Caco-2 (cell line): ENCODE data around the gene KDM1A. TPM values are rescaled to one million over a fixed set of nuclear protein-coding genes. Genes with fewer than 3 reads are reported as not detected.

Source experiments
- BruUV-seq: library from RNA; stranded (reverse); fragments of 400-500 nt; replicated peaks from 2 replicates; lab custom pipeline; 2021; lab: Mats Ljungman, UMichigan
- CTCF ChIA-PET: fragments of 300-600 bp; sonication (Branson Sonifier 250); formaldehyde crosslinking; loops from one replicate; lab custom pipeline; 2022; ENCODE audit warnings: antibody characterized with exemption; lab: Charles Lee
- POLR2A ChIA-PET: fragments of 300-600 bp; sonication (Branson Sonifier 250); formaldehyde crosslinking; loops from one replicate; lab custom pipeline; 2022; ENCODE audit warnings: antibody characterized with exemption; lab: Charles Lee
- DNase-seq, 2 experiments: peaks; one replicate each; pipeline versions ENCODE4 v3.0.0 to v3.0.0-alpha.2; 2020 to 2022
- H3K27me3 ChIP-seq: replicated peaks from 2 replicates; pipeline ENCODE4 v1.6.0; 2011; ENCODE audit warnings: low read length; ENCODE audit not compliant: control insufficient read depth, insufficient read depth
- H3K36me3 ChIP-seq: 2 replicates; pipeline ENCODE4 v1.5.1; 2011; ENCODE audit warnings: low read length; ENCODE audit not compliant: control insufficient read depth, insufficient read depth
- H3K4me1 ChIP-seq: fragments of 250-450 bp; sonication (Bioruptor Pico); 2 replicates; pipeline ENCODE4 v1.5.1; 2020; ENCODE audit warnings: mild to moderate bottlenecking
- H3K4me3 ChIP-seq: 2 replicates; pipeline ENCODE4 v1.5.1; 2011; ENCODE audit warnings: low read depth, mild to moderate bottlenecking, control low read depth, low read length
- H3K9me3 ChIP-seq: fragments of 250-450 bp; sonication (Bioruptor Pico); 2 replicates; pipeline ENCODE4 v1.5.1; 2020; ENCODE audit warnings: mild to moderate bottlenecking, moderate library complexity
- H3K27ac Mint-ChIP-seq: one replicate; pipeline ENCODE4 v1.8.0; 2022; ENCODE audit warnings: mixed read lengths; ENCODE audit not compliant: unreplicated experiment
- H3K27me3 Mint-ChIP-seq: one replicate; pipeline ENCODE4 v1.8.0; 2022; ENCODE audit warnings: mixed read lengths; ENCODE audit not compliant: insufficient read depth, unreplicated experiment
- H3K36me3 Mint-ChIP-seq: one replicate; pipeline ENCODE4 v1.8.0; 2022; ENCODE audit warnings: mild to moderate bottlenecking, mixed read lengths; ENCODE audit not compliant: insufficient read depth, unreplicated experiment
- H3K4me1 Mint-ChIP-seq: one replicate; pipeline ENCODE4 v1.8.0; 2022; ENCODE audit warnings: low read depth, mixed read lengths; ENCODE audit not compliant: unreplicated experiment
- H3K4me3 Mint-ChIP-seq: one replicate; pipeline ENCODE4 v1.8.0; 2022; ENCODE audit warnings: mild to moderate bottlenecking, moderate library complexity, mixed read lengths; ENCODE audit not compliant: unreplicated experiment
- H3K9me3 Mint-ChIP-seq: one replicate; pipeline ENCODE4 v1.8.0; 2022; ENCODE audit warnings: mixed read lengths; ENCODE audit not compliant: unreplicated experiment
- CTCF ChIP-seq, 2 experiments: fragments of 200-600 bp in 1 of 2; IDR thresholded peaks; 1 replicate in 1 of 2; 2 replicates in 1 of 2; pipeline versions ENCODE4 v1.5.1 to v1.8.0; 2011 to 2022; ENCODE audit warnings: antibody characterized with exemption in 1 of 2, control low read depth in 1 of 2, inconsistent platforms in 1 of 2, low read depth in 1 of 2, low read length in 1 of 2, mild to moderate bottlenecking in 1 of 2, moderate library complexity in 1 of 2; ENCODE audit not compliant: insufficient read depth in 1 of 2, severe bottlenecking in 1 of 2, unreplicated experiment in 1 of 2
- intact Hi-C: fragments of 100-400 bp; cut with micrococcal nuclease; formaldehyde crosslinking; loops from one replicate; pipeline ENCODE4 v1.10.0; 2022; ENCODE audit not compliant: unreplicated experiment
- total RNA-seq: library from RNA; stranded (reverse); gene quantifications from 2 replicates; pipeline ENCODE4 v1.2.3, GENCODE V29; 2022

The KDM1A gene
- total RNA-seq, 1 experiment from 2014 or later, result 83.0 TPM

GRCh38 chr1:23081376-23081775 lies 62.1 kb downstream of the KDM1A start:
- no peaks in the 10 kb centered on the region for H3K27me3 ChIP-seq
- peak in 1 of 2 experiments; percentile 15 for DNase-seq

DNA sequence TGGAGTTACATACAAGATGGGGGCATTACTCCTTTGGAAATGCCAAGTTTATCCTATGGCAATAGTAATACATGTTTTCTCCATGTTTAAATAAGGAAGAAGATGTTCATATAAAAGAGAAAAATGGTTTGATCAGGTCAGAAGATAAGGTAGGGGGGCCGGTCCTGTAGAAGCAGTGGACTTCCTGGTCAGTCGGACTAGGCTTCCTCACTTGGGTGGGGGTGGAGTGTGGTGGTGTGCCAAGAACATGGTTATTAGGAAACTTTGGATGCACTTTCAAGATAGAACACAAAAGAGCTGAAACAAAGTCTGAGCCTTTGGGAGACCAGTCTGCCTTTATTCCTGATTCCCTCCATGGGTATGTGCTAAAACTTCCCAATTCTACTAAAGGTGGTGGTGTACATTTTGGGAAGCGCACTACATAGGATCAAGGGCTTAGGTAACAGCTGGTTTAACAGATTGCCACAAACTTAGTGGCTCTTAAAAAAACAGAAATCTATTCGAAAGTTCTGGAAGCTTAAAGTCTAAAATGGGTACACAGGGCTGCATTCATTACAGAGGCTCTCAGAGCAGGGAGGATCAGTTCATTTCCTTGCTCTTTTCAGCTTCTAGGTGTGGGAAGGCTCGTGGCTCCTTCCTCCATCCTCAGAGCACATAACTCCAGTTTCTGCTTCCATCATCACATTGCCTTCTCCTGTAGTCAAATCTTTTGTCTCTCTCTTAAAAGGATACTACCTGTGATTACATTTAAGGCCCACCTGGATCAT lies 64.6 kb downstream of the KDM1A start:
- no peak for DNase-seq
- no peaks in the 10 kb centered on the region for H3K9me3 Mint-ChIP-seq
- intact Hi-C loops, result no loop called here
- TF ChIP-seq CTCF (IDR thresholded peaks at IDR 0.05; ENCODE audit: insufficient read depth in 1 of 2, low read depth in 1 of 2, low read length in 1 of 2, severe bottlenecking in 1 of 2, unreplicated experiment in 1 of 2), result no peak
- BruUV-seq, result no TSS peak
- CTCF ChIA-PET, result no interaction called here
- H3K27me3 Mint-ChIP-seq, result no peaks in the 10 kb centered on the region
- H3K4me1 Mint-ChIP-seq, result no peaks in the 10 kb centered on the region
- H3K27me3 ChIP-seq, result no peaks in the 10 kb centered on the region
- POLR2A ChIA-PET, result no interaction called here
- H3K9me3 ChIP-seq, result no peaks in the 10 kb centered on the region
- no peaks in the 10 kb centered on the region for H3K4me1 ChIP-seq
- H3K27ac Mint-ChIP-seq, result no peak overlapping the region
- H3K36me3 ChIP-seq, result peaks cover 2% of the 10 kb centered on the region; the same call in 1 of the 2 replicates
- no peak overlapping the region for H3K4me3 ChIP-seq
- peaks cover 80% of the 10 kb centered on the region for H3K36me3 Mint-ChIP-seq
- H3K4me3 Mint-ChIP-seq, result no peak overlapping the region

More at GRCh38 chr1:23081376-23081775, 62.1 kb downstream of the KDM1A start:
- peaks cover 2% of the 10 kb centered on the region; the same call in 1 of the 2 replicates for H3K36me3 ChIP-seq
- H3K9me3 ChIP-seq, result no peaks in the 10 kb centered on the region
- intact Hi-C loops, result no loop called here
- Mint-ChIP-seq H3K36me3 (peaks cover 85% of the 10 kb centered on the region), H3K4me1 (no peaks in the 10 kb centered on the region), H3K27me3 (no peaks in the 10 kb centered on the region), H3K4me3 (no peak overlapping the region), H3K9me3 (no peaks in the 10 kb centered on the region), H3K27ac (no peak overlapping the region)
- no peaks in the 10 kb centered on the region for H3K4me1 ChIP-seq
- ChIA-PET CTCF (no interaction called here), POLR2A (no interaction called here)
- TF ChIP-seq CTCF (IDR thresholded peaks at IDR 0.05; ENCODE audit: insufficient read depth in 1 of 2, low read depth in 1 of 2, low read length in 1 of 2, severe bottlenecking in 1 of 2, unreplicated experiment in 1 of 2), result peak; percentile 18 to 38
- no TSS peak for BruUV-seq
- H3K4me3 ChIP-seq, result no peak overlapping the region

- no peak overlapping the region for H3K27ac Mint-ChIP-seq
- no peak for TF ChIP-seq CTCF (IDR thresholded peaks at IDR 0.05; ENCODE audit: insufficient read depth in 1 of 2, low read depth in 1 of 2, low read length in 1 of 2, severe bottlenecking in 1 of 2, unreplicated experiment in 1 of 2)
- Histone ChIP-seq H3K27me3 (no peaks in the 10 kb centered on the region), H3K9me3 (no peaks in the 10 kb centered on the region), H3K4me3 (no peak overlapping the region), H3K4me1 (no peaks in the 10 kb centered on the region), H3K36me3 (peaks cover 2% of the 10 kb centered on the region; the same call in 1 of the 2 replicates)
- H3K27me3 Mint-ChIP-seq, result no peaks in the 10 kb centered on the region
- ChIA-PET CTCF (no interaction called here), POLR2A (no interaction called here)
- no peak overlapping the region for H3K4me3 Mint-ChIP-seq
- no peaks in the 10 kb centered on the region for H3K4me1 Mint-ChIP-seq
- no peaks in the 10 kb centered on the region for H3K9me3 Mint-ChIP-seq
- intact Hi-C loops, result loop anchor here (5.0 kb wide), 1 partner anchor 108 kb away; no protein-coding TSS in a partner anchor
- no peak for DNase-seq
- no TSS peak for BruUV-seq
- H3K36me3 Mint-ChIP-seq, result peaks cover 75% of the 10 kb centered on the region
Observed at GRCh38 chr1:23084880-23085279, 65.6 kb downstream of the KDM1A start.
